AG08395 (cell line): ENCODE results near the gene SLF2.
A peak's percentile ranks its signal among the peaks of the same experiment; 100 is the strongest.

Experiments used
- DNase-seq: peaks from one replicate; pipeline ENCODE4 v3.0.0; 2012; ENCODE audit warnings: mixed read lengths, low spot score

Gene SLF2

DNA sequence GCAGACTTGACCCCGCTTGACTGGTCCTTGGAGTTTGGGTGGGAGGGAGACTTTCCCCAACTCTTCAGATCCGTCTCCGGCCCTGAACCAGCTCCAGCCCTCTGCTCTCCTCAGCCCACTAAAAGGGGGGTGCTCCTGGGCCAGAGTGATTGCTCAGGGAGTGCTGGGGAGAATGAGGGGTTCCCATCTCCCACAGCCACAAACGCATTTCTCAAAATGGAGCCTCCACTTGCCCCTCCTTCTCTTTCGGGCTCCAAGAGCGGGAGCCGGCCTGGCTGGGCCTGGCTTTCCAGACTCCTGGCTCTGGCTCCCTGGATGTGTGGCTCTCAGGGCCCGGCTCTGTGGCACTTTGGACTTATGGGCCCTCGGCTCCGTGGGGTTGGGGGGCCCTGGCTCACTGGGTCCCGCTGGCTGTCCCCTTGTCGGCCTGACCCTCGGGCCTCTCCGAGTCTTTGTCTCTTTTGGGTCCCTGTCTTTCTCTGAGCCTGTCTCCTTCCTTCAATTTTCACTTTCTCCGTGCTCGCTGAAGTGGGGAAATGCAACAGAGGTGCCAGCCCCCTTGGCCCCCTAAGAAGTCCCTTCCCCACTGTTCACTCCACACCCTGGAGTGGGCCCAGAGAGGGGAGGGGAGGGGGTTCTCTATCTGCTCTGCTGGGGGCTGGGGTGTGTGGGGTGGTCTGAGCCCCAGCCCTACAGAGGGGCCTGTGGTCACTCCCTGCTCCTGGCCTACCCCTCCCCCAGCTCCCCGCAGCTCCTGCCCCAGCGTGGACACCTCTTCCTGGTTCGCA lies 87.6 kb downstream of the SLF2 start:
- no peak for DNase-seq

DNA sequence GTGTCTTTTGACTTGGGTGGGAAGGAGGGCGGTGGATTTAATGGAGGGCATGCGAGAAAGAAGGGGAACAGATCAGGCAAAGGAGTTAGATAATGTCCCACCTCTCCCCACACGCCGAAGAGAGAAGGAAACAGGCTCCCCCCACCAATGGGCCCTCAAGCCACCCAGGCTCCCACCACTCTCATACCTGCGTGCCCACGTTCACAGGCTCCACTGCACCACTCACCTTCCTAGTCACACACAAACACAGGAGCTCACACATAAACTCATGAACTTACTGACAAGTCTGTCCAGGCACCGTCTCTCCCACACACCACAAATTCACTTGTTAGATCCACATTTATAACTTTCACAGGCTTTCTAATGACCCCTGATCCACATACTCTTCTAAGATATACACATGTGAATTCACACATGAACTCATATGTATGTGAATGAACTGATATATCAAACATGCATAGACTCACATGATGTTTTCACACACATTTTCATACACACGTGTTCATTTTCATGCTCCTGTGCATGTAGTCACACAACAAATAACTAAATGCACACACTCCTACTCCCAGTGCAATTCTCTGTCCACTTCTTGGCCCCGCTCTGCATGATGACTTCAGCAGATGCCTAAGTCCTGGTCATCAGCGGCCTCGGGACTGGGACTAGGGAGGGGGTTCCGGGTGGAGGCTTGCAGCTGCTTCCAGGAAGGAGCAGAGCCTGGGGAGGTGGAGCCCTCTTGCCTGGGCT lies 88.3 kb downstream of the SLF2 start:
- peak; percentile 92 for DNase-seq

DNA sequence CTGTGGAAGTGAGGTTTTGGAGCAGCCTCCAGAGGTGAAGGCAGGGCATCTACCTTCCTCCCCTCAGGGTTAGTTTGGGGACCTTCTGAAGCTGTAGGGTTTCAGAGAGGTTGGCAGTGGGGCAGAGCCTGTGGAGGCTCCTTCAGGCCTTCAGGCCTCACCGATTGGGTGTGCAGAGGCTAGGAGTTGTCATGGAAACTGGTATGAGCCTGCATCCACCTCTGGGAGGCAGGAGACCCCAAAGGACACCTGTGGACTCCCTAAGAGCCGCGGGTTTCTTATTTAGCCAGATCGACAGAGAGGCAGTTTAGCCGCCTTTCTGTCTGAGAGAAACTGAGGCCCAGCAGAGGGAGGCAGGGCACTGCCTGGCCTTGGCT lies 88.9 kb downstream of the SLF2 start:
- no peak for DNase-seq

DNA sequence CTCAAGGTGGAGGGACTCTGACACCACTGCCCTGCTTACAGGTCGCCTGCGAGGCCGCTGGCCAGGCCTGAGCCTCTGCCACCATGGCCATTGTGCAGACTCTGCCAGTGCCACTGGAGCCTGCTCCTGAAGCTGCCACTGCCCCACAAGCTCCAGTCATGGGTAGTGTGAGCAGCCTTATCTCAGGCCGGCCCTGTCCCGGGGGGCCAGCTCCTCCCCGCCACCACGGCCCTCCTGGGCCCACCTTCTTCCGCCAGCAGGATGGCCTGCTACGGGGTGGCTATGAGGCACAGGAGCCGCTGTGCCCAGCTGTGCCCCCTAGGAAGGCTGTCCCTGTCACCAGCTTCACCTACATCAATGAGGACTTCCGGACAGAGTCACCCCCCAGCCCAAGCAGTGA lies 89.7 kb downstream of the SLF2 start:
- no peak for DNase-seq

DNA sequence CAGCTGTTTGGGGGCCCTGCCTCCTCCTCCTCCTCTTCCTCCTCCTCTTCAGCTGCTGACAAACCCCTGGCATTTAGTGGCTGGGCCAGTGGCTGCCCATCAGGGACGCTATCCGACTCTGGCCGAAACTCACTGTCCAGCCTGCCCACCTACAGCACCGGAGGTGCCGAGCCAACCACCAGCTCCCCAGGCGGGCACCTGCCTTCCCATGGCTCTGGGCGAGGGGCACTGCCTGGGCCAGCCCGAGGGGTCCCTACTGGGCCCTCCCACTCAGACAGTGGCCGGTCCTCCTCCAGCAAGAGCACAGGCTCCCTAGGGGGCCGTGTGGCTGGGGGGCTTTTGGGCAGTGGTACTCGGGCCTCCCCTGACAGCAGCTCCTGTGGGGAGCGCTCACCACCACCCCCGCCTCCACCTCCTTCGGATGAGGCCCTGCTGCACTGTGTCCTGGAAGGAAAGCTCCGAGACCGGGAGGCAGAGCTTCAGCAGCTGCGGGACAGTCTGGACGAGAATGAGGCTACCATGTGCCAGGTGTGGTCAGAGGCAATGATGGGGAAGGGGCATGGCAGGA lies 91.0 kb downstream of the SLF2 start:
- no peak for DNase-seq

DNA sequence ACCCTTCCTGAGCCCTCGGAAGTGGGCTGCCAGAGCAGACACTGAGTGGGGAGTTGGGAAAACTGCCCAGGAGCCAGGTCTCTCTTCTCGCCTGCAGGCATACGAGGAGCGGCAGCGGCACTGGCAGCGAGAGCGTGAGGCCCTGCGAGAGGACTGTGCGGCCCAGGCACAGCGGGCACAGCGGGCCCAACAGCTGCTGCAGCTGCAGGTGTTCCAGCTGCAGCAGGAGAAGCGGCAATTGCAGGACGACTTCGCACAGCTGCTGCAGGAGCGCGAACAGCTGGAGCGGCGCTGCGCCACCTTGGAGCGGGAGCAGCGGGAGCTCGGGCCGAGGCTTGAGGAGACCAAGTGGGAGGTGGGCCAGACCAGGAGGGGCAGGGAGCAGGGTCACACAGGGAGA lies 92.6 kb downstream of the SLF2 start:
- no peak for DNase-seq

DNA sequence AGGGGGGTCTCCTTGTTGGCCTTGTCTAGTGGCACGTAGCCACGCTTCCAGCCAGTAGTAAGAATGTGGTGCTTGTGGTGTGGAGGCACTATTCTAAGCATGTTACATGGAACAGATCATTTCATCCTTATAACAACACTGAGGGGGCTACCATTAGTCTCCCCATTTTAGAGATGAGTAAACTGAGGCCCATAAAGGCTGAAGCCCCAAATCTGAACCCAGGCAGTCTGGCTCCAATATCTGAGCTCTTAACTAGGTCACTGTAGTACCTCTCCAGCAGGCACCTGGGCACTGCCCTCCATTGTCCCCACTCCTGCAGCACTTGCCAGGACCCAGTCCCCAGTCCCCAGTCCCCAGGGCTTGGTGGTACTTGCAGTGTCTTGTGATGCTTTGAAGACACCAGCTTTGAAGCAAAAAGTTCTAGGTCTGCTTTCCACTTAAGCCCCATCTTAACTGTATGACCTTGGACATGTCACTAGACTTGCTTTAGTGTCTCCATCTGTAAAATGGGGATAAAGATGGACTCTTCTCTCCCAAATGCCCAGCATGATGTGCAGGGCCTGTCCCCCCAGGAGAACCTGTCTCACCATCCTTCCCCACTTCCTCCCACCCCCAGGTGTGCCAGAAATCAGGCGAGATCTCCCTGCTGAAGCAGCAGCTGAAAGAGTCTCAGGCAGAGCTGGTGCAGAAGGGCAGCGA lies 93.3 kb downstream of the SLF2 start:
- DNase-seq: no peak

DNA sequence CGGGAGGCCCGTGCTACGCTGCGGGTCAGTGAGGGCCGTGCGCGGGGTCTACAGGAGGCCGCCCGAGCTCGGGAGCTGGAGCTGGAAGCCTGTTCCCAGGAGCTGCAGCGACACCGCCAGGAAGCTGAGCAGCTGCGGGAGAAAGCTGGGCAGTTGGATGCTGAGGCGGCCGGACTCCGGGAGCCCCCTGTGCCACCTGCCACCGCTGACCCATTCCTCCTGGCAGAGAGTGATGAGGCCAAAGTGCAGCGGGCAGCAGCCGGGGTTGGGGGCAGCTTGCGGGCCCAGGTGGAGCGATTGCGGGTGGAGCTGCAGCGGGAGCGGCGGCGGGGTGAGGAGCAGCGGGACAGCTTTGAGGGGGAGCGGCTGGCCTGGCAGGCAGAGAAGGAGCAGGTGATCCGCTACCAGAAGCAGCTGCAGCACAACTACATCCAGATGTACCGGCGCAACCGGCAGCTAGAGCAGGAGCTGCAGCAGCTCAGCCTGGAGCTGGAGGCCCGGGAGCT lies 93.9 kb downstream of the SLF2 start:
- DNase-seq: no peak

DNA sequence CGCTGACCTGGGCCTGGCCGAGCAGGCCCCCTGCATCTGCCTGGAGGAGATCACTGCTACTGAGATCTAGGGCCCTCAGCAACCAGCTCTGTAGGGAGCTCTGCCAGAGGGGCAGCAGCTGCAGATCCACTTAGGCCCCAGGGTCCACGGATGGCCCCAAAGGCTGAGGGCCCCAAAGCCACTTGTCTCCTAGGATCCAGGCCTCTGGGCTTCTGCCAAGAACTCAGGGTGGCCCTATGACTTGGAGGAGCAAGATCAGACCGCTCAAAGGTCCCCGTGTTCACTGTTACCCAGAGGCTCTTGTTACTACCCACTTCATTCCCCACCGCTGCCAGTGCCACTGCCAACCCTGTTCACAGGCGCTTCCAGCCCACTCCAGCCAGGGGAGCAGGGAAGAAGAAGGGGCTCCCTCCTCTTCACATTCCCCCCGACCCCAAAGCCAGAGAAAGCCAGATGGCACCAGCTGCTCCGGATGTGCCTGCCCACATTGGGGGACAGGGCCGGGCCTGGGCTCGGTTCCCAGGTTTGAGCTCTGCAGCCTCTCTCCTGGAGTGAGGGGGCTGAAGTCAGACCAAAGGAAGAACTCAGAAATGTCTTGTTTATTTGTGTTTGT lies 94.4 kb downstream of the SLF2 start:
- no peak for DNase-seq

DNA sequence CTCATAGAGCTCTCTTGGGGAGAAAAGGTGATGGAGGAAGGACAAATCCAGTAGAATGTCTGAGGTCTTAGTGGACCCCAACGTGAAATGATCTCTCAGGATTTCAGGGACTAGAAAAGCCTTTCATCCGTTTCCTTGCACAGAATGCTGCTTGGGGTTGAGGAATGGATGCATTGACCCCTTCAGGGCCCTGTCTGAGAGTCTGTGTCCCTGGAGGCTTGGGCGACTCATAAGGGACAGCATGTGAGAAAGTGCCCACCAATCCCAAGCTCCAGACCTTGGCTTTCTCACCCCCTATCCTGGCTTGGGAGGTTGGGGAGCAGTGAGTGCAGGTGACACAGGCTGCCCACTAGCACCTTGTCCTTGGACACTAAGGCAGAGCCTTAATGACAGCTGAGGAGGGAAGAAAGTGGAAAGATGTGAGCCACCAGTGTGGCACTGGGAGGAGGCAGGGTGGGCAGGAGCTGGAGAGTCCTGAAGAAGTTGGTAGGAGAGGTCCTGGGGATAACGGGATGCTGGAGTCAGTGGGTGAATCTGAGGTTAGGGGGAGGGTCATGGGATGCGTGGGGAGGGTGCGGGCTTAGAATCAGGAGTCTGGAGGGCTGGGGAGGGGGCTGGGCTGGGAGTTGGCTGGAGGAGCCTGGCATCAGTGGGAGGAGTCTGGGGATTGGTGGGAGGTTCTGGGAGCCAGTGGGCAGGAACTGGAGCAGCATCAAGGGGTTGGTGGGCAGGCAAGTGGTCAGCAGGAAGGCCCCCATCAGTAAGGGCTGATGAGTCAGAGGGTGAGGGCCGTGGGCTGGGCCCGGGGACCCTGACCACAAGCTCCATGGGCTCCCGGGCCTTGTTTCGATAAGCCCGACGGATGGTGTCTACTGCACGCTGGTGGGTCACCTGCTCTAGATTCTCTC lies 95.4 kb downstream of the SLF2 start:
- DNase-seq: no peak

DNA sequence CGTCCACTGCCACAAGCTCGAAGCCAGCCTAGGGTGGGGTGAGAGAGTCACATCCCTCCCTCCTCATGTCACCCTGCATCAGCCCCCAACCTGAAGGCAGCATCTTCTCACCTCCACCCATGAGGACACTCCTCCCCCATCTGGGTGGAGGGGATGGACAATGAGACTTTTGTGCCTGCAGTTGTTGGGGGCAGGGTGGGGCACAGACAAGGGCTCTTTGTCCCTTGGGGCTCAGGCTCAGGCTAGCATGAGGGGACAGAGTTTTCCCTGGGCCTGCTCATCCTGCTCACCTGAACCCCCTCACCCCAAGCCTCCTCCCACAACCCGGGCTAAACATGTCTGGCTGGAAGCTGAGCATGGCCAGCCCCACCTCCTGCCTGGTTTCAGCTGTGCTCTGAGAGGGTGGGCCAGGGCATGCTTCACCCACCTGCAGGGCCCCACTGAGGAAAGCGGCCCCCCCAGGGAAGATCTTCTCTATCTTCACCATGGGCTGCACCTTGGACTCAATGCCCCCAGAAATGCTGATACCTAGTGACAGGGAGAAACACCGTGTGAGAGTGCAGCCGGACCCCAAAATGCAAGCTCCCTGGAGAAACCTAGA lies 96.2 kb downstream of the SLF2 start:
- DNase-seq: no peak

DNA sequence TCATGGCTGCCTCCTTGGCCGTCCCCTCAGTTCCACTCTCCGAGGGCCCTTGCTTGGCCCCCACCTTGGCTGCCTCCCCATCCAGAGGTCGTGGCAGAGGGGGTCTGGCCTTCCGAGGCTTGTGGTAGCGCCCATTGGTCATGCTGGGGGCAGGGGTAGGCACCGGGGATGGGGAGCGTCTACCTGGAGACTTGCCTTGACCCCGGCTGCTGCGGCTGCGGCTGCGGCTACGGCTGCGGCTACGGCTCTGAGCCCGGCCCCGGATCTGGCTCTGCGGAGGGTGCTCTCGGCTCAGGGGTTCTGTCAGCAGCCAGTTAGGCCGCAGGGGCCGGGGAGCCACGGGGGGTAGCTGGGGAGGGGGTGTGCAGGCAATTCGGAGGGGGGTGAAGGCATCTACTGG lies 97.6 kb downstream of the SLF2 start:
- no peak for DNase-seq

DNA sequence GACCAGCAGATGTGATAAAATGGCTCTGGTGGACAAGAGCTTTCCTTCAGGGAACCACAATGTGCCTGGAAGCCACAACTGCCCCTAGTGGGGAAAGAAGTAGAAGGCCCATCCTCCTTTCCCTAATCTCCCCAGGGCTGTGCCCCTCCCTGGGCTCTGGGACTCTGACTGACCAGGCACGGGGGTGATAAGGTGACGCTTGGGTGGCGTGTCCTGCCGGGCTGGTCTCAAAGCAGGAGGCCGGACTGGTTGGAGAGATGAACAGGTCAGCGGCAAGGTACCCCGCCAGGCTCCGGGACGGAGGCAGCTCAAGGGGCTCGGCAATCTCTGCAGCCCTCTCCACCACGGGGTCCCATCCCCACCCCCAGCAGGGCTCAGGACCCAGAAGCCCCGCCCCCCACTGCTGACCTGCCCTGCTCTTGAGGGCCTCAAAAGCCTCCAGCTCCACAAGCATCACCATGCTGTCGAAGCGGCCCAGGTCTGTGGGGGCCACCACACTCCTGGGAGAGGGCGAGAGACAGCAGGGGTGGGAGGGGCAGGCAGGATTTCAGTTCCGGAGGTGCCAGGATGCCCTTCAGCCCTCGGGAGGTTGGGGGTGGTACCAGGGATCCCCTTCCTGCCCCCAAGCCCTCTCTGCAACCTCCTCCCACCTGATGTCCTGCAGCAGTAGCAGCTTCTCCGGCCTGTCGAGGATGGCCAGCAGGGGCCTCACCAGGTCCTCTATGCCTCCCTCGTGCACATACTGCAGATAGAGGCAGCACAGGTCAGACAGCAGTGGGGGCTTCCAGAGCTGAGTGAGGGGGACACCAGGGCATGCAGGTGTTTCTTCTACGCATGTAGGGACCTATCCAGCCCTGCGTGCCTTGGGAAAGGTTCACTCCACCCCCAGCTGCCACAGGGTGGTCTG lies 99.0 kb downstream of the SLF2 start:
- no peak for DNase-seq

DNA sequence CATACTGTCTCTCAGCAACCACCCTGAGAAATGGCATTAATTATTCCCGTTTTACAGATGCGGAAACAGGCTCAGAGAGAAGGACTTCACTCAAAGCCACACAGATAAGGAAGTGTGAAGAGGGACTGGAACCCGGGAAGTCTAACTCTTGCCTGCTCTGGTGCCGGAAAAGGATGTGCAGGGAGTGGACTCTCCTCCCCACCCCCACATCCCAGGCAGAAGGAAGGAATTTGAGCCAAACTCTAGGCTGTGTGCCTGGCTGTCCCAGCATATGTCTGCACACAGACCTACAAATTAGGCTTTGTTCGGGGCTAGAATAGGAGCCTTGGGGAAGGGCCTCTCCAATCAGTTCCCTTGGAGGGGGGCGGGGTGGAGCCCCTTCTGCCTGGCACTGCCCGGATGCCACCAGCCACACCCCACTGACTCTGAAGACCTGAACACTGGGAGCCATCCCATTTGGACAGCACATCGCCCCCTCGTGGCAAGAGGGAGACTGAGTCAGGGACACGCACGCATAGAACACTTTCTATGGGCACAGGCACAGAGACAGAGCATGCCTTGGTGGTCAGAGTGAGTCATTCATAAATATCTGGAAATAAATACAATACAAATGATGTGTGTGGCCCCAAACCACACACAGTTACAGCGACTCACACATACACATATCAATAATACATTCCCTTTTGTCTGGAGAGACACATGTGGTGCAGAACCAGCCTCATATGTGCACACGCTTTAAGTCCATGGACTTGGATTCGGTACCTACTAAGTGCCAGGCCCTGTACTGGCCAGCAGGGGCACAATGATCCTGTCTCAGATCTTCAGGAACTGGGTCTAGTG lies 100.0 kb downstream of the SLF2 start:
- DNase-seq: peak; percentile 92

DNA sequence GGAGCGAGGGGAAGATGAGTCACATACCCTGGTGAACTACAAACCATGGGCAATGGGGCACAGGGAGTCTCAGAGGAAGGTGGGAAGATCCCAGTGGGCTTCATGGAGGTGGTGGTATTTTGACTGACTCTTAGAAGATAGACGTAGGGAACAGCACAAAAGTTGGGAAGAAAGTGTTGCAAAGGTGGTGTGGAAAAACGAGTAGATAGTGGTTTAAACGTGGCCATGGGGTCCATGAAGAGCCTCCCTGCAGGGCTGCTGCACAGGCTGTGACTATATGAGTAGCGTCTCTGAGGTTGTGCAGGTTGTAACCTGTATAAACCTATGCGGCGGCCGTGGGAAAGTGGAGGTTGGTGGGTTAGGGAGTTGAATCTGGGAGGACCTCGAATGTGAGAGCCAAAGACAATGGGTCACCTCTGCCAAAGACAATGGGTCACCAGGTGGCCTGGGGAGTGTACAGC lies 100.6 kb downstream of the SLF2 start:
- no peak for DNase-seq

DNA sequence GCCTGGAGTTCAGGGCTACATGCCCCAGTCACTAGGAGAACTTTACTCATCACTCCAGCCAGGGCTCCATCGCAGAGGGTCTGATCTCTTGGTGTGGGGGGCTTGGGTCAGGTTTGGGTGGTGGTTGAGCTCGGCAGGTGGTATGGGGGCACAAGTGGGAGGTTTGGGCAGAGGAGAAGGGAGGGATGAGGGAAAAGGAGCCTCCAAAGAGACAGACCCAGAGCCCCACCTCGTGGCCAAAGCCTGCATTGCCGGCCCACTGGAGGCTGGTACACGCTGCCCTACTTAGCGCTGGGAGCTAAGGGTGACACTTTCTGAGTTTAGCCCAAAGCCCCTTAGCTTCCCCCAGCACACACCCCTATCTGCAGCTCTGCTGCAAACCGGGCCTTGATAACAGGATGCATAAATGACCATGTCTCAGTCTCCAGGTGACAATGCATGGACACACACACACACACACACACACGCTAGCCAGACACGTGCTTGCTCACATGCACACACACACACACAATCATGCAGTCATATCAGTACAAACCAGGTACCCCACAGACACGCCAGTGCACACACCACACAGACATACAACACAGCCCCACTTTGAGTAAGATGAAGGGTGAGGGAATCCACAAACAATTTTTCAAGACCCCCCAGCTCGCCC lies 101.6 kb downstream of the SLF2 start:
- DNase-seq: peak; percentile 80
